Measurements from ENCODE around the gene FHOD3. TPM values are rescaled to one million over a fixed set of nuclear protein-coding genes. Genes with fewer than 3 reads are reported as not detected.
"Not testable (repeated sequence)": the region's sequence is repeated elsewhere in the genome, so short reads cannot be mapped to it uniquely, and the experiment has no call there.

The FHOD3 gene
- total RNA-seq, 4 donors from 2014 or later = 15.6 to 25.9 (median 21.6) TPM

DNA sequence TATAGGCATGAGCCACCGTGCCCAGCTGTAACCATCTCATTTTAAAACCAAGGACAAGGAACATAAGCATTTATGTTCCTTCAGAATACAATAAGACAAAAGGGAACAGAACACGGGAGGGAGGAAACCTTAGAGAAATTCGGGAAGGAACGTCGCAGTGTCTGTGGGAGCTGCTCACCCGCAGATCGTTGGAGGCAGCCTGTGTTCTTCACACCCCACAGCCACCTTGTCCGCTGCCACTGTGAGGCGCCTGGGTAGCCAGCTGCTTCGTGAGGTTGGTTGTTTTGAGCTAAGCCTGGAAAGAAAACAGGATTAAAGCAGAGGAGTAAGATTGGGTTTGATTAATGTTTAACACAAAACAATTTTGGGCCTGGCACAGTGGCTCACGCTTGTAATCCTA is 250.0 kb downstream of the FHOD3 start:
- no peak for DNase-seq (ENCODE audit: low spot score in 2 of 2)
- no peak overlapping the region for H3K27ac ChIP-seq
- H3K36me3 ChIP-seq = no peaks in the 10 kb centered on the region
- H3K4me1 ChIP-seq = no peaks in the 10 kb centered on the region
- no peaks in the 10 kb centered on the region for H3K27me3 ChIP-seq
- 88 to 92% methylated on average over 11 of the region's 11 CpGs for WGBS, 2 donors
- no peak overlapping the region for H3K4me3 ChIP-seq
- TF ChIP-seq, protein P1, sequence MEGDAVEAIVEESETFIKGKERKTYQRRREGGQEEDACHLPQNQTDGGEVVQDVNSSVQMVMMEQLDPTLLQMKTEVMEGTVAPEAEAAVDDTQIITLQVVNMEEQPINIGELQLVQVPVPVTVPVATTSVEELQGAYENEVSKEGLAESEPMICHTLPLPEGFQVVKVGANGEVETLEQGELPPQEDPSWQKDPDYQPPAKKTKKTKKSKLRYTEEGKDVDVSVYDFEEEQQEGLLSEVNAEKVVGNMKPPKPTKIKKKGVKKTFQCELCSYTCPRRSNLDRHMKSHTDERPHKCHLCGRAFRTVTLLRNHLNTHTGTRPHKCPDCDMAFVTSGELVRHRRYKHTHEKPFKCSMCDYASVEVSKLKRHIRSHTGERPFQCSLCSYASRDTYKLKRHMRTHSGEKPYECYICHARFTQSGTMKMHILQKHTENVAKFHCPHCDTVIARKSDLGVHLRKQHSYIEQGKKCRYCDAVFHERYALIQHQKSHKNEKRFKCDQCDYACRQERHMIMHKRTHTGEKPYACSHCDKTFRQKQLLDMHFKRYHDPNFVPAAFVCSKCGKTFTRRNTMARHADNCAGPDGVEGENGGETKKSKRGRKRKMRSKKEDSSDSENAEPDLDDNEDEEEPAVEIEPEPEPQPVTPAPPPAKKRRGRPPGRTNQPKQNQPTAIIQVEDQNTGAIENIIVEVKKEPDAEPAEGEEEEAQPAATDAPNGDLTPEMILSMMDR (IDR thresholded peaks at IDR 0.05) = no peak
- H3K9me3 ChIP-seq = peaks cover 0 to 5% (median 0%) of the 10 kb centered on the region in 4 donors

GRCh38 chr18:36551274-36551673 is 253.8 kb downstream of the FHOD3 start:
- H3K4me1 ChIP-seq; H3K4me3 ChIP-seq; H3K27ac ChIP-seq; H3K27me3 ChIP-seq; H3K36me3 ChIP-seq; DNase-seq (ENCODE audit: low spot score in 2 of 2): not testable (repeated sequence)
- peaks cover 0 to 13% (median 0%) of the 10 kb centered on the region in 4 donors for H3K9me3 ChIP-seq
- 83 to 95% methylated on average over 1 of the region's 1 CpG for WGBS, 2 donors

- TF ChIP-seq, protein P1 (IDR thresholded peaks at IDR 0.05) = no peak
- TF ChIP-seq POLR2A (IDR thresholded peaks at IDR 0.05) = no peak
- no peak for TF ChIP-seq EP300 (IDR thresholded peaks at IDR 0.05)
- no peak for DNase-seq (ENCODE audit: low spot score in 2 of 2)
- no peak overlapping the region for H3K27ac ChIP-seq
- 85 to 87% methylated on average over 1 of the region's 1 CpG for WGBS, 2 donors
- H3K4me1 ChIP-seq = no peaks in the 10 kb centered on the region
- H3K4me3 ChIP-seq = no peak overlapping the region
- no peaks in the 10 kb centered on the region for H3K36me3 ChIP-seq
- H3K9me3 ChIP-seq = peaks cover 0 to 7% (median 0%) of the 10 kb centered on the region in 4 donors
- H3K27me3 ChIP-seq = no peaks in the 10 kb centered on the region
Measured at GRCh38 chr18:36558234-36558633, 260.7 kb downstream of the FHOD3 start.

- H3K27ac ChIP-seq = no peak overlapping the region
- 64 to 70% methylated on average over 8 of the region's 8 CpGs for WGBS, 2 donors
Measured at GRCh38 chr18:36559149-36559857, 261.8 kb downstream of the FHOD3 start.

DNA sequence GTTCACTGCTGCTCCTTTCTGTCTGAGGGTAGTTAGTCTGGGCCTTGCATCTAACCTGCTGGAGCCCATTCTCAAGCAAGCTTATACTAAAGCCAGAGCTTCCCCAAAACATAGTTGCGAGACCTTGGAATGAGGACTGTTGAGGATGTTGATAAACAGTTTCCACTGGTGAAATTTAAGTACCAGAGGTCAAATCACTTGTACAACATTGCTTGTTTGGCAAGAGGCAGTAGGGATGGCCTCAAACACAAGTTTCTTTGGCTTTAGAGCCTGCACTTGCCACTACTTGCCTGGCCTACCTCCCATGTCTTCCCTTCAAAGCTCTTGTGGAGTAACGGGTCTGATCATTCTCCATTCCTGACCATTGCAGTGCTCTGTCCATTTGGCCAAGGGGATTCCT is 262.7 kb downstream of the FHOD3 start:
- Histone ChIP-seq H3K36me3 (no peaks in the 10 kb centered on the region), H3K9me3 (no peaks in the 10 kb centered on the region), H3K4me3 (no peak overlapping the region), H3K27me3 (no peaks in the 10 kb centered on the region), H3K27ac (no peak overlapping the region), H3K4me1 (no peaks in the 10 kb centered on the region)
- WGBS, 2 donors = 88 to 90% methylated on average over 2 of the region's 2 CpGs
- no peak for DNase-seq (ENCODE audit: low spot score in 2 of 2)
- TF ChIP-seq, protein P1 (IDR thresholded peaks at IDR 0.05) = no peak
- TF ChIP-seq EP300 (IDR thresholded peaks at IDR 0.05) = no peak
- no peak for TF ChIP-seq POLR2A (IDR thresholded peaks at IDR 0.05)

More at GRCh38 chr18:36559149-36559857, 261.8 kb downstream of the FHOD3 start:
- DNase-seq (ENCODE audit: low spot score in 2 of 2) = no peak
- Histone ChIP-seq H3K27me3 (no peaks in the 10 kb centered on the region), H3K4me3 (no peak overlapping the region), H3K36me3 (no peaks in the 10 kb centered on the region), H3K9me3 (no peaks in the 10 kb centered on the region), H3K4me1 (no peaks in the 10 kb centered on the region)
- TF ChIP-seq POLR2A (IDR thresholded peaks at IDR 0.05) (no peak), EP300 (IDR thresholded peaks at IDR 0.05) (no peak)
- TF ChIP-seq, protein P1 (IDR thresholded peaks at IDR 0.05) = no peak
